Choroid plexus epithelial cell (primary cell): ENCODE measurements around the gene PRKAG2.

Source experiments
- DNase-seq: peaks from one replicate; pipeline ENCODE4 v3.0.0-alpha.2; 2010; ENCODE audit warnings: low read depth
- H3K4me3 ChIP-seq: 2 replicates; pipeline ENCODE4 v1.5.1; 2011; ENCODE audit warnings: low read depth, mild to moderate bottlenecking, control low read depth, low read length, moderate library complexity
- CTCF ChIP-seq: conservative IDR thresholded peaks from 2 replicates; pipeline ENCODE4 v1.5.1; 2011; ENCODE audit warnings: low read depth, mild to moderate bottlenecking, control low read depth, inconsistent platforms, low read length, moderate library complexity

PRKAG2 gene

DNA sequence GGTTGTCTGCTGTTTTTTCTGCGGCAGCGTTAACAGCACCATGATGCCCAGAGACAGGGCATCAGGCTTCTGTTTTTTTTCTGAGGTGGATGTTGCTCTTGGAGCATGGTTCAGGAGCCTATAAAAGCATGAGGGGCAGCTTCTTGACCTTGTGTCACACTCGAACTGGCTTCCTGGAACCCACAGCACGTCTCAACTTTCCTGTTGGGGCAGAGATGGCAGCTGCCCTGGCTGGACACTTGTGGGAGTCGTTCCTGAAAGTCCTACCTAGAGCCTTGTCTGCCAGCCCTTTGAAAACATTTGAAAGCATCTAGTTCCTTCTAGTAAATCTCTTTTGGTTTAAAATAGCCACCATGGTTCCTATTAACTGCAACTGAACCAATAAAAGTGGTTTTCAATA, 28.9 kb upstream of the PRKAG2 start:
- TF ChIP-seq CTCF, result no peak

GRCh38 chr7:151905353-151905752, 28.4 kb upstream of the PRKAG2 start:
- H3K4me3 ChIP-seq, result no peak overlapping the region
- no peak for TF ChIP-seq CTCF
- DNase-seq, result no peak

More for the DNA sequence above, 28.9 kb upstream of the PRKAG2 start:
- H3K4me3 ChIP-seq, result no peak overlapping the region
- DNase-seq, result no peak

GRCh38 chr7:151904270-151904669, 27.4 kb upstream of the PRKAG2 start:
- DNase-seq, result no peak
- TF ChIP-seq CTCF, result no peak
- no peak overlapping the region for H3K4me3 ChIP-seq

DNA sequence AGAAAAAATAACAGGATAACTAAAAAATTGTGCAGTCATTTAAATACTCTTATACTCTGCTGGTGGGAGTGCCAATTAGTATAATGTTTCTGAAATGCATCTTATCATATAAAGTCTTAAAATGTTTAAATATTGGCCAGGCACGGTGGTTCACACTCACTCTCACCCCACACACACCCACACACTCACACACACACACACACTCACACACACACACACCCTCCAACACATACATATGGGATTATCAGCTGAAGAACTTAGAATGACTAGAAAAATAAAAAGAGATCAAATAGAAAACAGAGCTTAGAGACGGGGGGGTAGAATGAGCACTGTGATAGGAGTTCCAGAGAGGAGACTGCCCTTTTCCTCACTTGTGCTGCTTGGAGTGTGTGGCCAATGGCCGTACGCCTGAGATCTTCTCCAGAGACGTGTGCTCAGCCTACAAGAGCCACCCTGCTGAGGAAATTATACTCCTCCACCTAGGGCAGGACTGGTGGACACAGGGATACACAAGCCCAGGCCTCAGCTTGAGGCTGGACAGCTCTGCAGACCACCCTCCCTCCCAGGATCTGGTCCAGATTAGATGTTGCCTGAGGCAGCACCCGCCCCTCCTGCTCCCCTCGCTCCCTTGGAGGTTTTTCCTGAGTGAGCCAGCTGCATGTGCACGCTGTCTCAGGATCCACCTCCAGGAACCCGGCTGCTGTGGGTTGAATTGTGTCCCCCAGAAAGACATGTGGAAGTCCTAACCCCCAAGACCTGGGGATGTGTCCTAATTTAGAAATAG, 26.5 kb upstream of the PRKAG2 start:
- no peak for TF ChIP-seq CTCF
- DNase-seq, result no peak

GRCh38 chr7:151902311-151902710, 25.4 kb upstream of the PRKAG2 start:
- DNase-seq, result no peak
- TF ChIP-seq CTCF, result no peak
- H3K4me3 ChIP-seq, result no peak overlapping the region

More for the DNA sequence above, 26.5 kb upstream of the PRKAG2 start:
- H3K4me3 ChIP-seq, result no peak overlapping the region

GRCh38 chr7:151901828-151902227, 24.9 kb upstream of the PRKAG2 start:
- no peak overlapping the region for H3K4me3 ChIP-seq
- no peak for TF ChIP-seq CTCF

More at GRCh38 chr7:151901828-151902227, 24.9 kb upstream of the PRKAG2 start:
- DNase-seq, result no peak
